ENCODE measurements around the gene TMEM167A.

GRCh38 chr5:83125560-83125959, 48.4 kb upstream of the TMEM167A start:
- TF ChIP-seq POLR2A (IDR thresholded peaks at IDR 0.05) (no peak), CTCF (IDR thresholded peaks at IDR 0.05) (no peak)
